OCI-LY7 (cell line): ENCODE results near the gene CACNA1H. TPM values are rescaled to one million over a fixed set of nuclear protein-coding genes. Genes with fewer than 3 reads are reported as not detected.

Experiments
- BruUV-seq: library from RNA; stranded (reverse); fragments of 400-500 nt; replicated peaks from 2 replicates; lab custom pipeline; 2021; lab: Mats Ljungman, UMichigan
- CTCF ChIA-PET: fragments of 300-600 bp; sonication (Branson Sonifier 250); formaldehyde crosslinking; loops from one replicate; lab custom pipeline; 2022; ENCODE audit warnings: antibody characterized with exemption; ENCODE audit not compliant: unreplicated experiment; lab: Charles Lee
- POLR2A ChIA-PET: fragments of 300-600 bp; sonication (Branson Sonifier 250); formaldehyde crosslinking; loops from one replicate; lab custom pipeline; 2022; ENCODE audit warnings: antibody characterized with exemption; lab: Charles Lee
- DNase-seq: peaks from one replicate; pipeline ENCODE4 v3.0.0-alpha.2; 2015; ENCODE audit warnings: low spot score
- H2AFZ ChIP-seq: fragments of 200-600 bp; sonication (generic), shearing (Covaris generic); 2 replicates; pipeline ENCODE4 v1.6.1; 2014; ENCODE audit warnings: mild to moderate bottlenecking, antibody characterized with exemption, low read length, moderate library complexity
- H3K27ac ChIP-seq: fragments of 200-600 bp; sonication (generic); 2 replicates; pipeline ENCODE4 v1.5.1; 2014; ENCODE audit warnings: mixed run types, low read depth, mild to moderate bottlenecking, moderate library complexity, low read length, inconsistent platforms; ENCODE audit not compliant: poor library complexity, severe bottlenecking
- H3K36me3 ChIP-seq: fragments of 200-600 bp; sonication (generic); 2 replicates; pipeline ENCODE4 v1.6.1; 2014; ENCODE audit warnings: mild to moderate bottlenecking, antibody characterized with exemption, low read length, moderate library complexity, mixed read lengths; ENCODE audit not compliant: insufficient read depth
- H3K4me1 ChIP-seq: fragments of 200-600 bp; sonication (generic); 2 replicates; pipeline ENCODE4 v1.5.1; 2014; ENCODE audit warnings: mild to moderate bottlenecking, low read length; ENCODE audit not compliant: insufficient read depth, poor library complexity, severe bottlenecking
- H3K4me2 ChIP-seq: fragments of 200-600 bp; sonication (generic); 2 replicates; pipeline ENCODE4 v1.6.1; 2014; ENCODE audit warnings: mild to moderate bottlenecking, low read length
- H3K4me3 ChIP-seq: fragments of 200-600 bp; sonication (generic); 2 replicates; pipeline ENCODE4 v1.5.1; 2014; ENCODE audit warnings: mild to moderate bottlenecking, low read depth, low read length; ENCODE audit not compliant: poor library complexity, severe bottlenecking
- H3K79me2 ChIP-seq: fragments of 200-600 bp; sonication (generic); 2 replicates; pipeline ENCODE4 v1.6.1; 2016; ENCODE audit warnings: low read depth, mild to moderate bottlenecking, low read length, moderate library complexity, mixed read lengths; ENCODE audit not compliant: insufficient read depth
- H3K9me2 ChIP-seq: fragments of 200-600 bp; sonication (generic); 2 replicates; pipeline ENCODE4 v1.6.1; 2016; ENCODE audit warnings: mild to moderate bottlenecking, low read length, mixed read lengths; ENCODE audit not compliant: insufficient read depth
- H3K9me3 ChIP-seq: fragments of 200-600 bp; sonication (generic); 2 replicates; pipeline ENCODE4 v1.6.1; 2014; ENCODE audit warnings: mild to moderate bottlenecking, mixed run types, low read length, mixed read lengths
- H4K20me1 ChIP-seq: fragments of 200-600 bp; sonication (generic); 2 replicates; pipeline ENCODE4 v1.6.1; 2014; ENCODE audit warnings: mild to moderate bottlenecking, antibody characterized with exemption, low read length, moderate library complexity, mixed read lengths; ENCODE audit not compliant: insufficient read depth
- EZH2phosphoT487 ChIP-seq: fragments of 200-600 bp; sonication (generic); IDR thresholded peaks from 2 replicates; pipeline ENCODE4 v1.6.1; 2018; ENCODE audit warnings: low read depth, borderline replicate concordance, mild to moderate bottlenecking, mixed run types, antibody characterized with exemption, low read length, moderate library complexity, mixed read lengths
- intact Hi-C: fragments of 100-400 bp; cut with micrococcal nuclease; formaldehyde crosslinking; loops from one replicate; pipeline ENCODE4 v1.10.0; 2022; ENCODE audit not compliant: unreplicated experiment
- total RNA-seq, 2 experiments: library from RNA; depleted of rRNA in 1 of 2; stranded (reverse); fragments of >200 nt in 1 of 2; shearing (Covaris generic) in 1 of 2; gene quantifications; 2 replicates each; pipeline ENCODE4 v1.2.3, GENCODE V29; 2014 to 2022
- TF ChIP-seq, protein P1 (sequence below): fragments of 200-600 bp; sonication (generic); conservative IDR thresholded peaks from 2 replicates; pipeline ENCODE4 v1.5.1; 2014; ENCODE audit warnings: mild to moderate bottlenecking, antibody characterized with exemption, low read length, moderate library complexity, mixed read lengths

The CACNA1H gene
- total RNA-seq, 2 experiments from 2014 or later, result not detected

DNA sequence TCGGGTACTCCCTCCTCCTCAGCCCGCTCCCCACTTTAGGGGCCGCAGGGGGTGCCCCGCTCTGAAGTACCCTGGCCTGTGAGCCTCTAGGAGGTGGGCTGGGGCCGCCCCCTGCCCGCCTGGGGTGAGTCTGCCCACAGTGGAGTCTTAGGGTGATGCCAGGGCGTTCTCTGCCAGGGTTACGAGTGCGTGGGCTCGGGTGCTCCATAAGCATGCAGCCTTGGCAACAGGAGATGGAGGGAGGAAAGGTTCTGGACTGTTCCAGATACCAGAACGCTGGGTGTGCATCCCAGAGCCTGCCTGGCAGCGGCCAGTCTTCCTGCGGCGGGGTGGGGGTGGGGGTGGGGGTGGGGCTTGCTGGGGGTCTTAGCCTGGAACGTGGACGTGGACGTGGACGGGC lies 15.9 kb downstream of the CACNA1H start:
- H2AFZ ChIP-seq, result no peak overlapping the region
- H3K4me2 ChIP-seq, result no peak overlapping the region
- H4K20me1 ChIP-seq, result no peaks in the 10 kb centered on the region
- H3K9me2 ChIP-seq, result no peaks in the 10 kb centered on the region
- no peaks in the 10 kb centered on the region for H3K79me2 ChIP-seq
- TF ChIP-seq, protein P1, sequence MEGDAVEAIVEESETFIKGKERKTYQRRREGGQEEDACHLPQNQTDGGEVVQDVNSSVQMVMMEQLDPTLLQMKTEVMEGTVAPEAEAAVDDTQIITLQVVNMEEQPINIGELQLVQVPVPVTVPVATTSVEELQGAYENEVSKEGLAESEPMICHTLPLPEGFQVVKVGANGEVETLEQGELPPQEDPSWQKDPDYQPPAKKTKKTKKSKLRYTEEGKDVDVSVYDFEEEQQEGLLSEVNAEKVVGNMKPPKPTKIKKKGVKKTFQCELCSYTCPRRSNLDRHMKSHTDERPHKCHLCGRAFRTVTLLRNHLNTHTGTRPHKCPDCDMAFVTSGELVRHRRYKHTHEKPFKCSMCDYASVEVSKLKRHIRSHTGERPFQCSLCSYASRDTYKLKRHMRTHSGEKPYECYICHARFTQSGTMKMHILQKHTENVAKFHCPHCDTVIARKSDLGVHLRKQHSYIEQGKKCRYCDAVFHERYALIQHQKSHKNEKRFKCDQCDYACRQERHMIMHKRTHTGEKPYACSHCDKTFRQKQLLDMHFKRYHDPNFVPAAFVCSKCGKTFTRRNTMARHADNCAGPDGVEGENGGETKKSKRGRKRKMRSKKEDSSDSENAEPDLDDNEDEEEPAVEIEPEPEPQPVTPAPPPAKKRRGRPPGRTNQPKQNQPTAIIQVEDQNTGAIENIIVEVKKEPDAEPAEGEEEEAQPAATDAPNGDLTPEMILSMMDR, result no peak
- TF ChIP-seq EZH2phosphoT487, result no peak
- no TSS peak for BruUV-seq
- no peaks in the 10 kb centered on the region for H3K9me3 ChIP-seq
- H3K36me3 ChIP-seq, result no peaks in the 10 kb centered on the region
- ChIA-PET POLR2A (no interaction called here), CTCF (no interaction called here)
- no peaks in the 10 kb centered on the region for H3K4me1 ChIP-seq
- no peak for DNase-seq
- no peak overlapping the region for H3K4me3 ChIP-seq
- intact Hi-C loops, result no loop called here
- H3K27ac ChIP-seq, result no peak overlapping the region

DNA sequence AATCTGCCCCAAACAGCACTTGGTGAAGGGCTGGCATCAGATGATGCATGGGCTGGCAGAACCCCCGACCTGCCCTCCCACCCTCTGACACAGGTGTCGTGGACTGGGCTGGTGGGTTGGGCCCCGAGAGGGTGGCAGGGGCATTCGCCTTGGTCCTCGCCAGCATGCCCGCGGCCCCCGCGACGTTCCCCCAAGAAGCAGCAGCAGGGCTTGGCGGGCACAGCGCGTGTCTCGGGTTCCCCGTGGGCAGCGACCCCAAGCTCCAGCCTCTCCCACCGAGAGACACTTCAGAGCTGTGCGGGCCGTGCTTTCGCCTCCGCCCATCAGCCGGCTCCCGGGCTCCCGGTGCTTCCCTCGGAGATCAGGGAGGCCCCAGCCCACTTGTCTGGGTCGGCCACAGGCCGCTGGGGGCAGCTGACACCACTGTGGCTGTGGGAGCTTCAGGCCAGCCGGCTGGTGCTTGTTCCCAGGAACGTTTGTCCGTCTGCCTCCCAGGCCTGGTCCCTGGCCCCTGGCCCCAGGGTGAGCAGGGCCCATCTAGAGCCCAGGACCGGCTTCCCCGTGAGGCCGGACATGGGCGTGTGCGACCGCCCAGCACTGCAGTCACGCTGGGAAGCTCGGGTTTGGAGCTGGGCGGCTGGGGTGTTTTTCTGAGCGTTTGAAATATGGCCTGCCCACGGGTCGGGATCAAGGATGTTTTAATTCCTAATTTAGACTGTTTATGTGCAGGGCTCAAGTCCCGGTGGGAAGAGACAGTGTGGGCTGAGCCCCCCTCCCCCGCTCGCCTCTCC lies 16.6 kb downstream of the CACNA1H start:
- H2AFZ ChIP-seq, result no peak overlapping the region
- H3K27ac ChIP-seq, result no peak overlapping the region
- no peaks in the 10 kb centered on the region for H3K9me3 ChIP-seq
- CTCF ChIA-PET, result no interaction called here
- no peaks in the 10 kb centered on the region for H3K36me3 ChIP-seq
- H3K9me2 ChIP-seq, result no peaks in the 10 kb centered on the region
- BruUV-seq, result no TSS peak
- no peak for DNase-seq
- no peaks in the 10 kb centered on the region for H3K79me2 ChIP-seq
- H3K4me2 ChIP-seq, result no peak overlapping the region
- no peaks in the 10 kb centered on the region for H4K20me1 ChIP-seq
- H3K4me1 ChIP-seq, result no peaks in the 10 kb centered on the region
- no peak for TF ChIP-seq EZH2phosphoT487
- TF ChIP-seq, protein P1, result no peak
- POLR2A ChIA-PET, result no interaction called here
- H3K4me3 ChIP-seq, result no peak overlapping the region
- intact Hi-C loops, result no loop called here

DNA sequence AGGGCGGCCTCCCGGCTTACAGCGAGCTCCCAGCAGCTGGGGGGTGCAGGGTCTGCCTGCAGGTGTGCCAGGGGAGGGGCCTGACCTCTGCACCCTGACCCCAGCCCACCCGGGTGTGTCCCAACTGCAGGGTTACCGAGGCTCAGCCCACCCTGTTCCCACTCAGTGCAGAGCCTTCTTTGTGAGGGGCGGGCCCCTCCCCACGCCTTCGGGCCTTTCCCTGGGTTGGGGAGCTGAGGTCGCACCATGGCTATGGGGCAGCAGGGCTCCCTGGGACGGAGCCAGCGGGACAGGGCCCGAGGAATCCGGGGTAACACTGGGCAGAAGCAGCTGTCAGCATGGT lies 17.1 kb downstream of the CACNA1H start:
- intact Hi-C loops, result no loop called here
- H3K9me3 ChIP-seq, result no peaks in the 10 kb centered on the region
- no peak overlapping the region for H3K4me3 ChIP-seq
- H3K79me2 ChIP-seq, result no peaks in the 10 kb centered on the region
- H3K4me1 ChIP-seq, result no peaks in the 10 kb centered on the region
- no TSS peak for BruUV-seq
- CTCF ChIA-PET, result no interaction called here
- H3K36me3 ChIP-seq, result no peaks in the 10 kb centered on the region
- no peak for TF ChIP-seq EZH2phosphoT487
- TF ChIP-seq, protein P1, result no peak
- H3K4me2 ChIP-seq, result no peak overlapping the region
- no peak for DNase-seq
- H4K20me1 ChIP-seq, result no peaks in the 10 kb centered on the region
- H3K27ac ChIP-seq, result no peak overlapping the region
- no peaks in the 10 kb centered on the region for H3K9me2 ChIP-seq
- no peak overlapping the region for H2AFZ ChIP-seq
- POLR2A ChIA-PET, result no interaction called here
